ENCODE results near the gene ZSWIM8.

- TF ChIP-seq POLR2A (IDR thresholded peaks at IDR 0.05; ENCODE audit: low read depth, low read length): no peak
- no peak for TF ChIP-seq POLR2AphosphoS5 (IDR thresholded peaks at IDR 0.05; ENCODE audit: low read depth, low read length)
These were observed 54.6 kb downstream of the ZSWIM8 start for GRCh38 chr10:73840056-73840402.

All from GM12892 (cell line).